Fibroblast of skin of right quadriceps (primary cell): ENCODE data around the gene SLC25A11.
"Not testable (repeated sequence)": the region's sequence is repeated elsewhere in the genome, so short reads cannot be mapped to it uniquely, and the experiment has no call there.

Experiments
- DNase-seq: peaks from one replicate; pipeline ENCODE4 v3.0.0-alpha.2; 2013

SLC25A11 gene

DNA sequence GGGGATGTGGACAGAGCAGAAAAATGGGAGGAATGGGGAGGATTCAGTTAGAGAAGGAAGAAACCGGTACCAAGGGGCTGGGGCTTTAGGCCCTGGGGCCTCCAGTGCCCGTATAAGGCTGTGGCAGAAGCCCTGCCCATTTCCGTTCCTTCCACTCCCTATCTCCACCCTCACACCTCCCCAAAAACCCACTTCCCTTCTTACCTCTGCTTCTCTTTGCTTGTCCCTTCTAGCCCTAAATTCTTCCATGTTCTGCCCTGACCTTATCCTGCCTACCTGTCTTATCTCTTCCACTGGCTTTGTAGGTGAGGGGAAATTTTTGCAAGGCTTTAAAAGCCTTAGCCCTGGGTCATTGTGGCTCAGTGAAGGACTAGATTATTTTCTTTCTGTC lies 4.3 kb upstream of the SLC25A11 start:
- no peak for DNase-seq

DNA sequence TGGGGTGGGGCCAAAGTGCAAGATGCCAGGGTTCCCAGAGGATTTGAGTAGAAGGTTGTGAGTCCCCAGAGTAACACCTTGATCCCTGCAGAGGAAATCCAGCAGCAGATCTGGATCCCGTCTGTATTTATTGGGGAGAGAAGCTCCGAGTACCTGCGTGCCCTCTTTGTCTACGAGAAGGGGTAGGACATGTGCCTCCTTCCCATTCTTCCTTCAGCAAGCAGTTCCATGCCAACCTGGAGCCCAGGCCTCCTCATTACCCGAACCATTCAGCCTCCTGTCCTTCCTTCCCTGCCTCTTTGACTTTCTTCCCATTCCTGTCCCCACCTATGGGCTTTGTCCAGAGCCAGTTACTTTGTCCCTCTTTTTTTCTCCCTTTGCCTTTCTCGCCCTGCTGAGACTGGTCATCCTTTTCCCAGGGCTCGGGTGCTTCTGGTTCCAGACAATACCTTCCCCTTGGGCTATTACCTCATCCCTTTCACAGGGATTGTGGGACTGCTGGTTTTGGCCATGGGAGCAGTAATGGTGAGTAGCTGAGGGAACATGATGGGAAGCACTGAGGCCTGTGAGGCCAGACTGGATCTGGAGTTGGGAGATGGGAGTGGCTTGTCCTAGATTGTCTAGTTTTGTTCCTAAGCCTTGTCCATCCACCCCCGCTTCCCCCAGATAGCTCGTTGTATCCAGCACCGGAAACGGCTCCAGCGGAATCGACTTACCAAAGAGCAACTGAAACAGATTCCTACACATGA lies 3.1 kb upstream of the SLC25A11 start:
- no peak for DNase-seq

DNA sequence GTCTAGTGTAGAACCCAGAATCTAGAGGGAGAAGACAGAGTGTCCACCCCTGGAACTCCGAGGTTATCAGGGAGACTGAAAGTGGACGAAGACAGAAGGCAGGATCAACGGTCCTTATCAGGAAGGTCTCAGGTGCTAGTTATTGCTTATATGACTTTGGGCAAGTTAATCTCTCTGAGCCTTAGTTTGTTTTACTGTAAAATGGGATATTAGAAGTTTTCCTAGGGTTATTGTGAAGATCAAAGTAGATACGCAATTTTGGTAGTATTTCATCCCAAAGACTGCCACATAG lies 1.4 kb upstream of the SLC25A11 start:
- DNase-seq: no peak

DNA sequence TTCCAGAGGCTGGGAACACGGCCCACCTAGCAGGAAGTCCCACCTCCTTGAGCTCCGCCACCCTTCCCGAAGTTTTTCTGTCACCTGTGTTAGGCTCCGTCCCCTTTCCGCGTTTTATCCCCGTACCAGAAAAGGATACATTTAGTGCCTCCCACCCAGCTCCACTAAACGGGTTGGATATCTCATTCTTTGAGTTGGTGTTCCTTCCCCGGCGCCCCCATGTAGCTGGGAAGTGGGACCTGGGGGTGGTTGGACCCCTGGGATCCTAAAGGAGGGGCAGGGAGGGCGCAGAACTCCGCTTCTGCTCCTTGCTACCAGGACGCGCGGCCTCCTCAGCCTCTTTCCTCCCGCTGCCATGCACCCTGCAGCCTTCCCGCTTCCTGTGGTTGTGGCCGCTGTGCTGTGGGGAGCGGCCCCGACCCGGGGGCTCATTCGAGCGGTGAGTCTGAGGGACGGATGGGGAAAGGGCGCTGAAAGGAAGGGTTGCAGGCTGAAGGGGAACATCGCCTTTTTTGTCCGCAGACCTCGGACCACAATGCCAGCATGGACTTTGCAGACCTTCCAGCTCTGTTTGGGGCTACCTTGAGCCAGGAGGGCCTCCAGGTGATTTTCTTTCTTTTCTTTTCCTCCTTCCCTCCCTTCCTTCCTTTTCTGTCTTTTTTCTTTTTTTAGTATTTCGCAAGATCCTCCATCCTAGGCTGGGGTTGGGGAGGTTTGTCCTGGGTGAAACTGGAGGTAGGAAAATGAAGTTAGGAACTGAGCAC lies 891 bp upstream of the SLC25A11 start:
- no peak for DNase-seq

DNA sequence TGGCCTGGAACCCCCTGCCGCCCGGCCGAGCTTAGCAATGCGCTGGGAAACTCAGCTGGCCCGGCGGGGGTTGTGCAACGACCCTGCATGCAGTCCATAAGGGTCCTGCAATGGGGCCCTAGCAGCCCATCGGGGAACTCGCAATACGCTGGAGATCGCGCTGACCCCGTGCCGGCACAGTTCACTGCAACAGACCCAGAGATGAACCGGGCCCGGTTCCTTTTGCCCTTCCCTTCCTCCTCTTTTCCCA lies 375 bp downstream of the SLC25A11 start:
- no peak for DNase-seq

DNA sequence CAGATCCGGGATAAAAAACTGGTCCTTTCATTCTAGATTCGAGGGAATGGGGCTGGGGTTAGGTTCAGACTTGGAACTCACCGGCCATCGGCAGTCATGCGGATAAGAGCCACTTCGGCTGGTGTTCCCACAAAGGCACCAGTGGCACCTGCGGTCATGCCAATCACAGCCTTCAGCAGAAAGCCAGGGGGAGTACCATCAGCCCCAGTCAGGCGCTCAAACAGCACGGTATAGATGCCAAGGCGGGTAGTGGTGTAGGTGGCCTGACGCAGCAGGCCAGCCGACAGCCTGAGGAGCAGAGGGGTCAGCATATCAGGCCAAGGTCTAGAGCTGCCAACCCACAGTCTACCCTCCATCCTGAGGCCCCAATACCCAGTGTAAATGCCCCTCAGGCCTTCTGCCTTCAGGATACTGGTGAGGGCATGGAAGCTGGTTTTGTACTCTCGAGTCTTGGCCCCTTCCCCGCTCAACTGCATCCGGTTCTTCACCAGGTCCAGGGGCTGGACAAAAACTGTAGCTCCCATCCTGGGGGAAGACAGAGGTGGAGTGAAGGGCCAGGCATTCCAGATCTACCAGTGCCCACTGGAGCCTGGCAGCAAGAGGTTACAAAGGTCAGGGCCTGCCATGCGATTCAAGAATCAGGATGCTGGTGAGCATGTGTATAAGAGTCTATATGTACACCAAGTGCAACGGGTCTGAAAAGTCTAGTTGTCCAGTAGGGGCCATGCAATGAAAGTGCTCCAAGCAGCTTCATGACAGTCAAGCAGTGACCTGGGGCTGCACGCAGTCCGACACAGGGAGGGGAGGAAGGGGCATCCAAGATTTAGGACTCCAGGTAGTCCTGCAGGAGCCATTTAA lies 929 bp downstream of the SLC25A11 start:
- DNase-seq: no peak

DNA sequence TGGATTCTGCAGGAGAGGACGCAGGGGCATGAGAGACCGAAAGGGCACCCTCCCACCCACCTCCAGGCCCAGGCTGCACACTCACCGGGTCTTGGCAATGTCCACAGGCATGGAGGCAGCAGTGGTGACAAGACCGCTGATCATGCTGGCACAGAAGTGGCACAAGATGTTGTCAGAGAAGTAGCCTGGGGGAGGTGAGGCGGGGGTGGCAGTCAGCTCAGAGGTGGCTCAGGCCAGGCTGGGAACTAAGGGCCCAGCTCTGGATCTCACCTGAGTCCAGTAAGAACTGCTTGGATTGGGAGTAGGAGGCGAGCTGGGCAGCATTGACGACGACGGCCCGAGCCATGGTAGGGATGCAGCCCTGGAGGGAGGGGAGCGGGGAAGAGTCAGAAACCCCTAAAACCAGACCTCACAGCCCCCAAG lies 1.8 kb downstream of the SLC25A11 start:
- DNase-seq: no peak

DNA sequence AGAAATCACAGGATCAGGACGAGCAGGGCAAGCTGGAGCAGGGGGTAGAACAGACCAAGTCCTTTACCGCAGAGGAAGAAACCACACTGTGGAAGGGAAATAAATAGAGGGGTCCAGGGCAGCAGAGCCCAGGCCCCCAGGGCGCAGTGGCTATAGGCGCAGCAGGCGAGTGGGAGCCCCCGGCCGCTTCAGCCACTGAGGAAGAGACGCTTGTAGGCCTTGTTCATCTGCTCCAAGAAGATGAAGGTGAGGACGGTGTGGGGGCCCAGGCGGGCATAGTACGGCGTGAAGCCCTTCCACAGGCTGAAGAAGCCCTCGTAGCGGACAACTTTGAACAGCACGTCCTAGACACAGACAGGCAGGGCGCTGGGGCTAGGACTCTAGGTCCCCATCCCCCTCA lies 2.3 kb downstream of the SLC25A11 start:
- no peak for DNase-seq

DNA sequence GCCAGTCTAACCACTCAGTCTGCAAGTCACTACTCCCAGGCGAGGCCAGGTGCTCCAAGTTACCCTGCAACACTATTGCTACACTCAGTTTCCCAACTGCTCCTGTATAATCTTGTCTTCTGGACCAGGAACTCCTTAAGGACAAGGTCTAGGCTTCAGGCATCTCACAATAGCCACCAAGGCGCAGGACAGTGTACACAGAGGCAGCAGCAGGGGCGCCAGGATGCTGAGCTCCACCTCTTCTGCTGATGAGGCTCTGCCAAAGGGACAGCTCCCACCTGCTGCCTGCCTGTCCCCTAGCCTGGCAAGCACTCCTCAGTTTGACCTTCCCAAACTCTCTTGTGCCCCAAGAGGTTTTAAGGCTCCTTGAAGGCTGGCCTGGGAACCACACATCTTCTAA lies 3.4 kb downstream of the SLC25A11 start:
- no peak for DNase-seq

DNA sequence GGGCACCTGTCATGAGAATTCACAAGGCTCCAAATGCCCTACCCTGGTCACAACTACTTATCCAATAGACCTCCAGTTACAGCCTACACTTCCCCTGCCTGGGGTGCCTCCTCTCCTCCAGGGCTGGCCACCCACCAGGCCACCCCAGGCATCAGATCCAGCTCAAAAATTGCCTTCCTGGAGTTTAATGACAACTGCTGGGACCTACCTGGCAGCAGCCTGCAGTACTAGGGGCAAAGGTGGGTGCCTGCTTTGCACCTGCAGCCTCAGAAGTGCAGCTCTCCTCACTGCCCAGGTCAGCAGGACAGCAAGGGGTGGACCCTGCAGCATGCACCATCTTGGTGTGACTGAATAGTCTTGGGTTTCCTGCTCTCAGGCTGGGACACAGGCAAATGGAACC lies 4.2 kb downstream of the SLC25A11 start:
- DNase-seq: no peak

DNA sequence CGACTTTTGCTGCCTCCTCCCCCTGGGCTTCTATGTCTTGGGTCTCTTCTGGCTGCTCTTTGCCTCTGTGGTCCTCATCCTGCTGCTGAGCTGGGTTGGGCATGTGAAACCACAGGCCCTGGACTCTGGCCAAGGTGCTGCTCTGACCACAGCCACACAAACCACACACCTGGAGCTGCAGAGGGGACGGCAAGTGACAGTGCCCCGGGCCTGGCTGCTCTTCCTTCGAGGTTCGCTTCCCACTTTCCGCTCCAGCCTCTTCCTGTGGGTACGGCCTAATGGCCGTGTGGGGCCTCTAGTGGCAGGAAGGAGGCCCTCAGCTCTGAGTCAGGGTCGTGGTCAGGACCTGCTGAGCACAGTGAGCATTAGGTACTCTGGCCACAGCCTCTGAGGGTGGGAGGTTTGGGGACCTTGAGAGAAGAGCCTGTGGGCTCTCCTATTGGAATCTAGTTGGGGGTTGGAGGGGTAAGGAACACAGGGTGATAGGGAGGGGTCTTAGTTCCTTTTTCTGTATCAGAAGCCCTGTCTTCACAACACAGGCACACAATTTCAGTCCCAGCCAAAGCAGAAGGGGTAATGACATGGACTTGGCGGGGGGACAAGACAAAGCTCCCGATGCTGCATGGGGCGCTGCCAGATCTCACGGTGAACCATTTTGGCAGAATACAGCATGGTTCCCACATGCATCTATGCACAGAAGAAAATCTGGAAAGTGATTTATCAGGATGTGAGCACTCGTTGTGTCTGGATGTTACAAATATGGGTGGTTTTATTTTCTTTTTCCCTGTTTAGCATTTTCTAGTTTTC lies 5.5 kb downstream of the SLC25A11 start:
- peak; percentile 31 for DNase-seq

DNA sequence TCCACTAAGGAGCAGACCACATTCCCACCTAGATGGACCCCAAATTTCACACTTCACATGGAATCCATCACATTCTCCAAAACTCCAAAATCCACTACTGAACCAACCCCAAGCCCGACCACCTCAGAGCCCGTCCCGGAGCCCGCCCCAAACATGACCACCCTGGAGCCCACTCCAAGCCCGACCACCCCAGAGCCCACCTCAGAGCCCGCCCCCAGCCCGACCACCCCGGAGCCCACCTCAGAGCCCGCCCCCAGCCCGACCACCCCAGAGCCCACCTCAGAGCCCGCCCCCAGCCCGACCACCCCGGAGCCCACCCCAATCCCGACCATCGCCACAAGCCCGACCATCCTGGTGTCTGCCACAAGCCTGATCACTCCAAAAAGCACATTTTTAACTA lies 6.2 kb downstream of the SLC25A11 start:
- DNase-seq: no peak

DNA sequence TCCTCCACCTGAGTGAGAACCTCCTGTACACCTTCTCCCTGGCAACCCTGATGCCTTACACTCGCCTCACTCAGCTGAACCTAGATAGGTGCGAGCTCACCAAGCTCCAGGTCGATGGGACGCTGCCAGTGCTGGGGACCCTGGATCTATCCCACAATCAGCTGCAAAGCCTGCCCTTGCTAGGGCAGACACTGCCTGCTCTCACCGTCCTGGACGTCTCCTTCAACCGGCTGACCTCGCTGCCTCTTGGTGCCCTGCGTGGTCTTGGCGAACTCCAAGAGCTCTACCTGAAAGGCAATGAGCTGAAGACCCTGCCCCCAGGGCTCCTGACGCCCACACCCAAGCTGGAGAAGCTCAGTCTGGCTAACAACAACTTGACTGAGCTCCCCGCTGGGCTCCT lies 7.1 kb downstream of the SLC25A11 start:
- no peak for DNase-seq

DNA sequence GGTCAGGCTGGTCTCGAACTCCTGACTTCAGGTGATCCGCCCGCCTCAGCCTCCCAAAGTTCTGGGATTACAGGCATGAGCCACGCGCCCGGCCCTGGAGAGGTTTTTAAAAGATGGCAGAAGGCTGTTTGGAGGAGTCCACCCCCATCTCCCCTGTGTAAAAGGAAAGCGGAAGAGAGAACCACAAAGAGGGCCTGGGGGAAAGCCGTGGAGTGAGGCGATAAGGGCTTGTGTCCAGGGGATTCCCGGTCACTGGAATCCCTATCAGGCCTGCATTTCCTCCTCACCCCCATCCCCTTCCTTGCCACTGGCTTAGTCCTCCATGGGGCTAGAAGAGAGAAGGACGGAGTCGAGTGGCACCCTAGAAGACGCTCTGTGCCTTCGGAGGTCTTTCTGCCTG lies 7.9 kb downstream of the SLC25A11 start, which contains the start of gene GP1BA:
Gene GP1BA (plus strand): TSS at position 315 of the 400 bp plus-strand sequence. CDS start 328 bp downstream, outside the sequence.
- no peak for DNase-seq

DNA sequence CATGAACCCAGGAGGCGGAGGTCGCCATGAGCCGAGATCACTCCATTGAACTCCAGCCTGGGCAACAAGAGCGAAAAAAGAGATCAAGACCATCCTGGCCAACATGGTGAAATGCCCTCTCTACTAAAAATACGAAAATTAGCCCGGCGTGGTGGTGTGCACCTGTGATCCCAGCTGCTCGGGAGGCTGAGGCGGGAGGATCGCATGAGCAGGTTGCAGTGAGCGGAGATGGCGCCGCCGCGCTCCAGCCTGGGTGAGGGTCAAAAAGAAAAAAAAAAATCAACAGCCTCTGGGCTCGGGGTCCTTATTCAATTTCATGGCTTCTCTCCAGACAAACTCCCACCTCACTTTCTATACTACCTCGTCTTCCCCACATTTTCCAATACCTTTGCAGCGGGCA lies 11.0 kb downstream of the SLC25A11 start:
- DNase-seq: no peak

DNA sequence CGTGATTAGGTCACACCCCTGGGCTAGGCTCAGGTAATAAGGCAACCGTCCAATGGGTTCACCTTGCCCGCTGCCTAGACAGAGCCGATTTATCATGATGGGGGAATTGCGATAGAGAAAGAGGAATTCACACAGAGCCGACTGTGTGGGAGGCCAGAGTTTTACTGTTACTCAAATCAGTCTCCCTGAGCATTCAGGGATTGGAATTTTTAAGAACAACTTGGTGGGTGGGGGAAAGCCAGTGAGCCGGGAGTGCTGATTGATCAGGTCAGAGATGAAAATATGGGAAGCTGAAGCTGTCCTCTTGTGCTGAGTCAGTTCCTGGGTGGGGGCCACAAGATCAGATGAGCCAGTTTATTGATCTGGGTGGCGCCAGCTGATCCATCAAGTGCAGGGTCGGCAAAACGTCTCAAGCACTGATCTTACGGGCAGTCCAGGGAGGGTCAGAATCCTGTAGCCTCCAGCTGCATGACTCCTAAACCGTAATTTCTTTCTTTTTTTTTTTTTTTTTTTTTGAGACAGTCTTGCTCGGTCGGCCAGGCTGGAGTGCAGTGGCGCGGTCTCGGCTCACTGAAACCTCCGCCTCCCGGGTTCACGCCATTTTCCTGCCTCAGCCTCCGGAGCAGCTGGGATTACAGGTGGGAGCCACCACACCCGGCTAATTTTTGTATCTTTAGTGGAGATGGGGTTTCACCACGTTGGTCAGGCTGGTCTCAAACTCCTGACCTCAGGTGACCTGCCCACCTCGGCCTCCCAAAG lies 13.1 kb downstream of the SLC25A11 start:
- DNase-seq: not testable (repeated sequence)

DNA sequence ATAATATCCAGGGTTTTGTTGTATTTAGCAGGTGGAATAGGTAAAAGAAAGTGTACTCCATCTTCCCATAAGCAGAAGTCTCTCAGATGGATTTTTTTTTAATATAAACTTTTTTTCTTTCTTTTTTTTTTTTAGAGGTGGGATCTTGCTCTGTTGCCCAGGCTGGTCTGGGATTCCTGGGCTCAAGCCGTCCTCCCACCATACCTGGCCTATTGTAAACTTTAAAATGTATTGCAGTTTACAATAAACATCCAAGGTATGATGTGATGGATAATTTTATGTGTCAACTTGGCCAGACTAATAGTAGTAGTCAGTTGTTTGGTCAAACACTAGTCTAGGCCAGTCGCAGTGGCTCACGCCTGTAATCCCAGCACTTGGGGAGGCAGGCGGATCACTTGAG lies 18.5 kb downstream of the SLC25A11 start:
- no peak for DNase-seq

DNA sequence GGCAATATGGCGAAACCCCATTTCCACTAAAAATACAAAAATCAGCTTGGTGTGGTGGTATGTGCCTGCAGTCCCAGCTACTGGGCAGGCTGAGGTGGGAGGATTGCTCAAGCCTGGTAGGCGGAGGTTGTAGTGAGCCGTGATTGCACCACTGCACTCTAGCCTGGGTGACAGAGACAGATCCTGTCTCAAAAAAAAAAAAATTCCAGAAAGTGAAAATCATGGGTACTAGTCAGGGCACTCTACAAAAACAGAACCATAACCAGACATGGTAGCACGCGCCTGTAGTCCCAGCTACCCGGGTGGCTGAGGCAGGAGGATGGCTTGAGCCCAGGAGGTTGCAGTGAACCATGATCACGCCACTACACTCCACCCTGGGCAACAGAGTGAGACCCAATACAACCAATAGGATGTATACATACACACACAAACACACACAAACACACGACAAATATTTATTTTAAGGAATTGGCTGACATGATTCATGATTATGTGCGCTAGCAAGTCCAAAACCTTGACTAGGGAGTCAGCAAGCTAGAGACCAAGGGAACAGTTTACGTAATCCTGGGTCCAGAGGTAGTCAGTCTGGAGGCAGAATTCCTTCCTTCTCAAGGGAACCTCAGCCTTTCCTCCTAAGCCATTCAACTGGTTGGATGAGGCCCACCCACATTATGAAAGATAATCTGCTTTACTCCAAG lies 19.3 kb downstream of the SLC25A11 start:
- no peak for DNase-seq

DNA sequence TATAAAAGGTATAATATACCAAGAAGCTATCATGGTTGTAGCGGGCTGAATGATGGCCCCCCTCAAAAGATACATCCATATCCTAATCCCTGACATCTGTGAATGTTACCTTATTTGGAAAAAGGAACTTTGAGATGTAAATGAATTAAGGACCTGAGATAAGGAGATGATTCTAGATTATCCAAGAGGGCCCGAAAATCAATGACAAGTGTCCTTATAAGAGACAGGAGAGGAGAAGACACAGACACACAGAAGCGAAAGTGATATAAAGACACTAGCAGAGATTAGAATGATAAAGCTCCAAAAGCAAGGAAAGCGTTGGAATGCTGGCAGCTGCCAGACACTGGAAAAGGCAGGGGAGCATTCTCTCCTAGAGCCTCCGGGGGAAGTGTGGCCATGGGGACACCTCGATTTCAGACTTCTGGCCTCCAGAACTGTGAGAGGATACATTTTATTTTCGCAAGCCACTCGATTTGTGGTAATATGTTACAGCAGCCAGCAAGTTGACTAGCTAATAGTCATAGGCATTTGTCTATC lies 20.3 kb downstream of the SLC25A11 start:
- no peak for DNase-seq

DNA sequence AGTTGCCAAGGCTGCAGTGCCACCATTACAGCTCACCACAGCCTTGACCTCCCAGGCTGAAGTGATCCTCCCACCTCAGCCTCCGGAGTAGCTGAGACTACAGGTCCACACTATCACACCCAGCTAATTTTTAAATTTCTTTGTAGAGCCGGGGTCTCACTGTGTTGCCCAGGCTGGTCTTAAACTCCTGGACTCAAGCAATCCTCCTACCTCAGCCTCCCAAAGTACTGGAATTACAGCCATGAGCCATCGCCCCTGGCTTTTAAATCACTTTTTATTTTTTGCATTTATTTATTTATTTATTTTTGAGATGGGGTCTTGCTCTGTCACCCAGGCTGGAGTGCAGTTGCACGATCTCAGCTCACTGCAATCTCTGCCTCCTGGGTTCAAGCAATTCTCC lies 25.3 kb downstream of the SLC25A11 start:
- DNase-seq: not testable (repeated sequence)

DNA sequence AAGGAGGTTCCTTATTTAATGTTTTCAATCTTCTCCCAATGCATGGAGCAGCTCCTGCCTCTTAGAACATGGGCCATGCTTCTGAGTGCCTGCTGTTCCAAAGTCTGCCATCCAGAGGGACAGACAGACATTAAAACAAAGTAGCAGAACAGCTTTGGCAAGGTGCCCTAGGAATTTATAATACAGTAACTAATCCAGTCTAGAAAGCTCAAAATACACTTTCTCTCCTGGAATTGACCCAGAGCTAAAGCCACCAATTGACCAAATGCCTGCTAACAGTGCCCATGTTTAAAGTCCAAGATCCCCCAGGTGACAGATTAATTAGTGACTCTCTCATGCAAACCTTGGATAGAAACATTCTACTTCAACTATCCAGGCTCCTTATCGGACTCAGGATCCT lies 25.9 kb downstream of the SLC25A11 start:
- DNase-seq: no peak
